NCI-H146 (cell line): ENCODE data around the gene SF3B3.
"Not testable (repeated sequence)": the region's sequence is repeated elsewhere in the genome, so short reads cannot be mapped to it uniquely, and the experiment has no call there.

Source experiments
- DNase-seq: peaks from one replicate; lab custom pipeline; 2025; lab: John Stamatoyannopoulos, UW

SF3B3 gene

GRCh38 chr16:70621864-70622263 lies 98.2 kb downstream of the SF3B3 start:
- not testable (repeated sequence) for DNase-seq
